OCI-LY7 (cell line): ENCODE measurements around the gene ARSJ. TPM values are rescaled to one million over a fixed set of nuclear protein-coding genes. Genes with fewer than 3 reads are reported as not detected.

Experiments
- BruUV-seq: library from RNA; stranded (reverse); fragments of 400-500 nt; replicated peaks from 2 replicates; lab custom pipeline; 2021; lab: Mats Ljungman, UMichigan
- CTCF ChIA-PET: fragments of 300-600 bp; sonication (Branson Sonifier 250); formaldehyde crosslinking; loops from one replicate; lab custom pipeline; 2022; ENCODE audit warnings: antibody characterized with exemption; ENCODE audit not compliant: unreplicated experiment; lab: Charles Lee
- POLR2A ChIA-PET: fragments of 300-600 bp; sonication (Branson Sonifier 250); formaldehyde crosslinking; loops from one replicate; lab custom pipeline; 2022; ENCODE audit warnings: antibody characterized with exemption; lab: Charles Lee
- DNase-seq: peaks from one replicate; pipeline ENCODE4 v3.0.0-alpha.2; 2015; ENCODE audit warnings: low spot score
- H2AFZ ChIP-seq: fragments of 200-600 bp; sonication (generic), shearing (Covaris generic); 2 replicates; pipeline ENCODE4 v1.6.1; 2014; ENCODE audit warnings: mild to moderate bottlenecking, antibody characterized with exemption, low read length, moderate library complexity
- H3K27ac ChIP-seq: fragments of 200-600 bp; sonication (generic); 2 replicates; pipeline ENCODE4 v1.5.1; 2014; ENCODE audit warnings: mixed run types, low read depth, mild to moderate bottlenecking, moderate library complexity, low read length, inconsistent platforms; ENCODE audit not compliant: poor library complexity, severe bottlenecking
- H3K36me3 ChIP-seq: fragments of 200-600 bp; sonication (generic); 2 replicates; pipeline ENCODE4 v1.6.1; 2014; ENCODE audit warnings: mild to moderate bottlenecking, antibody characterized with exemption, low read length, moderate library complexity, mixed read lengths; ENCODE audit not compliant: insufficient read depth
- H3K4me1 ChIP-seq: fragments of 200-600 bp; sonication (generic); 2 replicates; pipeline ENCODE4 v1.5.1; 2014; ENCODE audit warnings: mild to moderate bottlenecking, low read length; ENCODE audit not compliant: insufficient read depth, poor library complexity, severe bottlenecking
- H3K4me2 ChIP-seq: fragments of 200-600 bp; sonication (generic); 2 replicates; pipeline ENCODE4 v1.6.1; 2014; ENCODE audit warnings: mild to moderate bottlenecking, low read length
- H3K4me3 ChIP-seq: fragments of 200-600 bp; sonication (generic); 2 replicates; pipeline ENCODE4 v1.5.1; 2014; ENCODE audit warnings: mild to moderate bottlenecking, low read depth, low read length; ENCODE audit not compliant: poor library complexity, severe bottlenecking
- H3K79me2 ChIP-seq: fragments of 200-600 bp; sonication (generic); 2 replicates; pipeline ENCODE4 v1.6.1; 2016; ENCODE audit warnings: low read depth, mild to moderate bottlenecking, low read length, moderate library complexity, mixed read lengths; ENCODE audit not compliant: insufficient read depth
- H3K9me2 ChIP-seq: fragments of 200-600 bp; sonication (generic); 2 replicates; pipeline ENCODE4 v1.6.1; 2016; ENCODE audit warnings: mild to moderate bottlenecking, low read length, mixed read lengths; ENCODE audit not compliant: insufficient read depth
- H3K9me3 ChIP-seq: fragments of 200-600 bp; sonication (generic); 2 replicates; pipeline ENCODE4 v1.6.1; 2014; ENCODE audit warnings: mild to moderate bottlenecking, mixed run types, low read length, mixed read lengths
- H4K20me1 ChIP-seq: fragments of 200-600 bp; sonication (generic); 2 replicates; pipeline ENCODE4 v1.6.1; 2014; ENCODE audit warnings: mild to moderate bottlenecking, antibody characterized with exemption, low read length, moderate library complexity, mixed read lengths; ENCODE audit not compliant: insufficient read depth
- EZH2phosphoT487 ChIP-seq: fragments of 200-600 bp; sonication (generic); IDR thresholded peaks from 2 replicates; pipeline ENCODE4 v1.6.1; 2018; ENCODE audit warnings: low read depth, borderline replicate concordance, mild to moderate bottlenecking, mixed run types, antibody characterized with exemption, low read length, moderate library complexity, mixed read lengths
- intact Hi-C: fragments of 100-400 bp; cut with micrococcal nuclease; formaldehyde crosslinking; loops from one replicate; pipeline ENCODE4 v1.10.0; 2022; ENCODE audit not compliant: unreplicated experiment
- total RNA-seq, 2 experiments: library from RNA; depleted of rRNA in 1 of 2; stranded (reverse); fragments of >200 nt in 1 of 2; shearing (Covaris generic) in 1 of 2; gene quantifications; 2 replicates each; pipeline ENCODE4 v1.2.3, GENCODE V29; 2014 to 2022
- TF ChIP-seq, protein P1 (sequence below): fragments of 200-600 bp; sonication (generic); conservative IDR thresholded peaks from 2 replicates; pipeline ENCODE4 v1.5.1; 2014; ENCODE audit warnings: mild to moderate bottlenecking, antibody characterized with exemption, low read length, moderate library complexity, mixed read lengths

The ARSJ gene
- total RNA-seq, 2 experiments from 2014 or later, result not detected

DNA sequence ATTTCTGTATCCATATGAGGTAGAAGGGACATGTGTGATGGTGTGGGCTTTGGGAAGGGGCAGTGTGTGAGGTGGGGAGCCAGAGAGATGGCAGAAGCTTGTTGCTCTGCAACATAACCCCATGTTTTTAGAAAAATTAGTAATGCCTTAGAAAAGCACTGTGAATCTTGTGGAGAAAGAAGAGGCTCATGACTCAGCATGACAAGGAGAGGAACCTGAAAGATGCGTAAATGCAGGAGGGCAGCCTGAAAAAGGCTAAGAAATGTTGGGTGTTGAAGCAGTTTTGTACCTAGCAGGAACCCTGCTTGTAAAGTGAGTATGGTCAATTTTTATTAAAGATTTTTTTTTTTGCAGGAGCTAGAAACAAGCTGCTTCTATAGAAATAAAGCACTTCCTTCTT, 59.8 kb downstream of the ARSJ start:
- no peak for DNase-seq
- Histone ChIP-seq H3K27ac (no peak overlapping the region), H3K4me3 (no peak overlapping the region), H3K36me3 (no peaks in the 10 kb centered on the region), H3K9me3 (no peaks in the 10 kb centered on the region), H2AFZ (no peak overlapping the region), H3K4me1 (no peaks in the 10 kb centered on the region), H4K20me1 (no peaks in the 10 kb centered on the region), H3K79me2 (no peaks in the 10 kb centered on the region), H3K9me2 (no peaks in the 10 kb centered on the region), H3K4me2 (no peak overlapping the region)
- ChIA-PET CTCF (no interaction called here), POLR2A (interaction anchor here (0.6 kb wide), 1 partner anchor 51 kb away, joined by 3 read pairs; no protein-coding TSS in a partner anchor)
- intact Hi-C loops, result no loop called here
- no peak for TF ChIP-seq EZH2phosphoT487
- TF ChIP-seq, protein P1, sequence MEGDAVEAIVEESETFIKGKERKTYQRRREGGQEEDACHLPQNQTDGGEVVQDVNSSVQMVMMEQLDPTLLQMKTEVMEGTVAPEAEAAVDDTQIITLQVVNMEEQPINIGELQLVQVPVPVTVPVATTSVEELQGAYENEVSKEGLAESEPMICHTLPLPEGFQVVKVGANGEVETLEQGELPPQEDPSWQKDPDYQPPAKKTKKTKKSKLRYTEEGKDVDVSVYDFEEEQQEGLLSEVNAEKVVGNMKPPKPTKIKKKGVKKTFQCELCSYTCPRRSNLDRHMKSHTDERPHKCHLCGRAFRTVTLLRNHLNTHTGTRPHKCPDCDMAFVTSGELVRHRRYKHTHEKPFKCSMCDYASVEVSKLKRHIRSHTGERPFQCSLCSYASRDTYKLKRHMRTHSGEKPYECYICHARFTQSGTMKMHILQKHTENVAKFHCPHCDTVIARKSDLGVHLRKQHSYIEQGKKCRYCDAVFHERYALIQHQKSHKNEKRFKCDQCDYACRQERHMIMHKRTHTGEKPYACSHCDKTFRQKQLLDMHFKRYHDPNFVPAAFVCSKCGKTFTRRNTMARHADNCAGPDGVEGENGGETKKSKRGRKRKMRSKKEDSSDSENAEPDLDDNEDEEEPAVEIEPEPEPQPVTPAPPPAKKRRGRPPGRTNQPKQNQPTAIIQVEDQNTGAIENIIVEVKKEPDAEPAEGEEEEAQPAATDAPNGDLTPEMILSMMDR, result no peak
- no TSS peak for BruUV-seq

DNA sequence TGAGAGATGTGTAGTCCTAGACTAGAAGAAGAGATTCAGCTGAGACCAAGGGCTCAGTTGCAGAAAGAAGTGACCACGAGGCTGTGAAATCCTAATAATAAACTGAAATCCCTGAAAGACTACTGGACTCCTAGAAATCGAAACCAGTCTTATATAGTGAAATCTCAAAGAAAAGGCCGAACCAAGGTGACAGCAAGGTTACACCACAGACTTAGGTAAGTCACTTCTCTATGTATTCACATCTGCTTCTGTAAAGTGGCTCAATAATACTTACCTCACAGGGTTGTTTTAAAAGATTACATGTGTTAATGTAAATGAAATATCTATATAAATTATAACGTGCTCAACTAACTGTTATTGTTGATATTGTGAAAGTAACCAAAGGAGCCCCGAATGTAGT, 60.3 kb downstream of the ARSJ start:
- BruUV-seq, result no TSS peak
- H3K4me2 ChIP-seq, result no peak overlapping the region
- no peaks in the 10 kb centered on the region for H4K20me1 ChIP-seq
- intact Hi-C loops, result no loop called here
- no peaks in the 10 kb centered on the region for H3K4me1 ChIP-seq
- no peak for DNase-seq
- H3K27ac ChIP-seq, result no peak overlapping the region
- H3K79me2 ChIP-seq, result no peaks in the 10 kb centered on the region
- CTCF ChIA-PET, result no interaction called here
- no peak overlapping the region for H3K4me3 ChIP-seq
- no peak for TF ChIP-seq EZH2phosphoT487
- TF ChIP-seq, protein P1, result no peak
- no peaks in the 10 kb centered on the region for H3K9me2 ChIP-seq
- H3K9me3 ChIP-seq, result no peaks in the 10 kb centered on the region
- H2AFZ ChIP-seq, result no peak overlapping the region
- no peaks in the 10 kb centered on the region for H3K36me3 ChIP-seq
- POLR2A ChIA-PET, result interaction anchor here (1.2 kb wide), 1 partner anchor 32 kb away, joined by 3 read pairs; no protein-coding TSS in a partner anchor

DNA sequence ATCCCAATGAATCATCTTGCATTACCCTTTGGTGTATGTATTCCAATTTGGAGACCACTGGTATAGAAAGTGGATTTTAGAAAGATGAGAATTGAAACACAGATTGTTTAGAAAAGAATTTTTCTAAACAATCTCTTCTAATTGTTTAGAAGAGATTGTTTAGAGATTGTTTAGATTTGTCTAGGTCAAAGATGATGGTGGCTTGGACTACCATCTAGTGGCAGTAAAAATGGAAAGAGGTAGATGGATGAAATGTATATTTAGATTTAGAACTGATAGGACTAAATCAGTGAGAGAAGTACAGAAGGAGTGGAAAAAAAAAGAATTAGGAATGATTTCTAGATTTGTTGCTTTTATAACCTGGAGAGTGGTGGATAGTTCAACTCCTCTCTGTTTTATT, 70.6 kb downstream of the ARSJ start:
- intact Hi-C loops, result loop anchor here (2.0 to 5.0 kb wide), 2 partner anchors 362 to 514 kb away; no protein-coding TSS in a partner anchor
- CTCF ChIA-PET, result no interaction called here
- POLR2A ChIA-PET, result no interaction called here
- no peak overlapping the region for H3K27ac ChIP-seq
- no peak for TF ChIP-seq EZH2phosphoT487
- TF ChIP-seq, protein P1, result peak; percentile 74
- no peaks in the 10 kb centered on the region for H3K36me3 ChIP-seq
- BruUV-seq, result no TSS peak
- no peaks in the 10 kb centered on the region for H3K4me1 ChIP-seq
- peak; percentile 20 for DNase-seq
- H3K9me3 ChIP-seq, result peaks cover 6% of the 10 kb centered on the region; the same call in 1 of the 2 replicates
- H3K79me2 ChIP-seq, result no peaks in the 10 kb centered on the region
- H3K4me2 ChIP-seq, result no peak overlapping the region
- no peak overlapping the region for H2AFZ ChIP-seq
- no peaks in the 10 kb centered on the region for H3K9me2 ChIP-seq
- H4K20me1 ChIP-seq, result no peaks in the 10 kb centered on the region
- H3K4me3 ChIP-seq, result no peak overlapping the region
